Body of pancreas (tissue), 4 donors: ENCODE measurements around the gene TSHZ3. TPM values are rescaled to one million over a fixed set of nuclear protein-coding genes. Genes with fewer than 3 reads are reported as not detected.

Experiments
- ATAC-seq: fragments of 150-250 bp; one replicate; pipeline ENCODE4 v1.9.1; 2016
- DNase-seq, 4 donors: peaks; one replicate each; pipeline ENCODE4 v3.0.0-alpha.2; 2019
- H3K27ac ChIP-seq, 4 donors: fragments of 200-600 bp; sonication (generic); 1 replicate in 3 of 4; 2 replicates in 1 of 4; pipeline versions ENCODE4 v1.5.1 to v1.6.1; 2016 to 2019; ENCODE audit warnings: mild to moderate bottlenecking in 1 of 4, mixed read lengths in 1 of 4, moderate library complexity in 1 of 4
- H3K27me3 ChIP-seq, 2 donors: fragments of 200-600 bp; sonication (generic); one replicate each; pipeline ENCODE4 v1.6.0; 2016; ENCODE audit warnings: mild to moderate bottlenecking in 1 of 2
- H3K36me3 ChIP-seq, 2 donors: fragments of 200-600 bp; sonication (generic); replicated peaks in 1 of 2; 2 replicates each; pipeline ENCODE4 v1.5.1; 2016; ENCODE audit warnings: low read depth in 2 of 2; ENCODE audit not compliant: insufficient read depth in 1 of 2
- H3K4me1 ChIP-seq: fragments of 200-600 bp; sonication (generic); one replicate; pipeline ENCODE4 v1.6.0; 2016
- H3K4me3 ChIP-seq, 2 donors: fragments of 200-600 bp; sonication (generic); 1 replicate in 1 of 2; 2 replicates in 1 of 2; pipeline ENCODE4 v1.5.1; 2016 to 2019
- H3K9me3 ChIP-seq, 3 donors: fragments of 200-600 bp; sonication (generic); 1 replicate in 2 of 3; 2 replicates in 1 of 3; pipeline ENCODE4 v1.5.1; 2016
- CTCF ChIP-seq, 7 experiments: fragments of 450-650 bp in 4 of 7; fragments of 200-600 bp in 3 of 7; sonication (generic) in 3 of 7; IDR thresholded peaks; one replicate each; pipeline ENCODE4 v1.5.1; 2016 to 2019; ENCODE audit warnings: antibody characterized with exemption in 7 of 7
- POLR2A ChIP-seq, 3 donors: fragments of 450-650 bp; IDR thresholded peaks; one replicate each; pipeline ENCODE4 v1.6.1; 2016; ENCODE audit warnings: antibody characterized with exemption in 3 of 3, mild to moderate bottlenecking in 2 of 3
- WGBS, 2 donors: methylation state at CpG; one replicate each; pipeline ENCODE4 v1.1.5; 2017; 5-methylcytosine and 5-hydroxymethylcytosine counted together
- intact Hi-C: fragments of 100-400 bp; cut with DNase I; formaldehyde crosslinking; loops from one replicate; pipeline ENCODE4 v1.15.1; 2023
- total RNA-seq, 2 donors: library from RNA; depleted of rRNA; stranded (reverse); fragments of >200 nt; gene quantifications; one replicate each; pipeline ENCODE4 v1.1.0, GENCODE V29; 2016

The TSHZ3 gene
- total RNA-seq, 2 donors from 2014 or later: 1.3 to 3.0 TPM

DNA sequence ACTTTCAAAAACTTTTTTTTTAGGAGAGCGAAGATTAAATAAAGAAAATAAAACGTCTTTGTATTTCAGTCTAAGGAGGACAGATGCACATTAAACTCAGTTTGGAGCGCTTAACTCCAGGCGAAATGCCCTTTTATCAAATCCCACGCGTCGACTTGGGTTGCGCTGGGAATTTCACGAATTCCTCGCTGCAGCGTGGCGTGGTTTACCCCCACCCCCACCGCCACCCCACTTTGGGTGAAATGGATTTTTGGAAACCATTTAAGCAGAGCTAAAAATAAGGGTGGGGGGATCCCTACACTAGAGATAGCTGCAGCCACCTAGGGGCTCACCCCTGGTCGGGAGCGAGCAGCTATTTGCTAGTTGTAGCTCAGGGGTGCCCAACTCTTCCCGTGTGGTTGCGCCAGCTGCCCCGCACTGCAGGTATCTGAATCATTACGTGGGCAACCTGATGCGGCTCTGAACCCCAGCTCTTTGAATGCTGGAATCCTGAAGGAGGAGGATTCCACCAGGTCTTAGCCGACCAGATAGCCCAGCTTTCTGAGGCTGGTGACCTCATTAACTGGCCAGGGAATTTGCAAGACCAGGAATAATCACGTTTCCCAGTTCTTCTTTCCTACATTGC, 6.5 kb upstream of the TSHZ3 start:
- H3K4me1 ChIP-seq: peaks cover 16% of the 10 kb centered on the region
- WGBS, 2 donors: 40 to 61% methylated on average over 21 to 22 of the region's 22 CpGs
- intact Hi-C loops: loop anchor here (10.0 kb wide), 1 partner anchor 681 kb away; no protein-coding TSS in a partner anchor
- H3K36me3 ChIP-seq: no peaks in the 10 kb centered on the region
- no peak overlapping the region for H3K27ac ChIP-seq
- H3K27me3 ChIP-seq: peaks cover 0 to 25% of the 10 kb centered on the region in 2 donors
- TF ChIP-seq CTCF (IDR thresholded peaks at IDR 0.05): no peak
- TF ChIP-seq POLR2A (IDR thresholded peaks at IDR 0.05): no peak
- H3K9me3 ChIP-seq: no peaks in the 10 kb centered on the region
- no peak for DNase-seq
- no peak for ATAC-seq
- no peak overlapping the region for H3K4me3 ChIP-seq

DNA sequence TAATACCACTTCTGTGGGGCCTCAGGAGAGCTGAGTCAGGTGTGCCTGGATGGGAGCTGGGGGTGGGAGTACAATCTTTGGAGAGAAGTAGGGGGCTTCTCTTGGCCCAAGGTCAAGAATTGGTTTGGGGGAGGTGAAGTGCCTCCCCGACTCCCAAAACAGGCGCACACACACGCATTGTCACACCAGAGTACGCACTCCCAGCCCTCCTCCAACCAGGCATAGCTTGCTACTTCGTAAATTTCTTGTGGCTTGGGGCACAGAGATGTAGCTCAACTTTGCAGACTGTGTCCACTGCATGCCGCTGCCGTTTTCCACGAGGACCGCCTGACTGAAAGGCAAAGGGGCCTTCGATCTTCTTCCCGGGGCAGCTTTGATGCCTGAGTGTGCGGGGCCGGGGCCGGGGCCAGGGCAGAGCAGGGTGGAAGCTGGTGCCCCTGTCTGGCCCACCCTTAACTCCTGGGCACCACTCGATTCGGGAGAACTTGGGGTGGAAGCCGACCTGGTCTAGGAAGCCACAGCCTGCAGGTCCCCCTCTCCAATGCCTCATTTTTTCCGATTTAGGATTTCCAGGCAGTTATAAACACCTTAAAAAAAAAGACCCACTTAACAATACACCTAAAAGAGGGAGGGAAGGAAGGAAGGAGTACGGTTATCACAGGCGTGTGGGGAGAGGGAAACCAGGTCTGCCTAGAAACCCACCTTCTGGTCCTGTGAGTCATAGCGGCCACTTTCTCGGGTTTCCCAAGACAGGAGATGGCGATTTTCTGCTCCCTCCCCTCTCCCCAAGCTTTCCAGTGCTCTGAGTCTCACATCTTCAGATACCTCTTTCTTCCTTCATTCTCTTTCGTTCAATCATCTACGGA, 5.8 kb upstream of the TSHZ3 start:
- no peak for TF ChIP-seq CTCF (IDR thresholded peaks at IDR 0.05)
- no peak for TF ChIP-seq POLR2A (IDR thresholded peaks at IDR 0.05)
- DNase-seq (no peak), ATAC-seq (no peak)
- peaks cover 0 to 25% of the 10 kb centered on the region in 2 donors for H3K27me3 ChIP-seq
- no peak overlapping the region for H3K4me3 ChIP-seq
- H3K9me3 ChIP-seq: no peaks in the 10 kb centered on the region
- intact Hi-C loops: loop anchor here (10.0 kb wide), 1 partner anchor 680 kb away; no protein-coding TSS in a partner anchor
- no peaks in the 10 kb centered on the region for H3K36me3 ChIP-seq
- no peak overlapping the region for H3K27ac ChIP-seq
- WGBS, 2 donors: 41 to 66% methylated on average over 25 of the region's 25 CpGs
- peaks cover 16% of the 10 kb centered on the region for H3K4me1 ChIP-seq

GRCh38 chr19:31354316-31354715, 5.1 kb upstream of the TSHZ3 start:
- Histone ChIP-seq H3K9me3 (no peaks in the 10 kb centered on the region), H3K27me3 (peaks cover 0 to 25% of the 10 kb centered on the region in 2 donors), H3K36me3 (no peaks in the 10 kb centered on the region), H3K4me3 (no peak overlapping the region), H3K27ac (no peak overlapping the region), H3K4me1 (peaks cover 16% of the 10 kb centered on the region)
- DNase-seq (no peak), ATAC-seq (no peak)
- WGBS, 2 donors: 27 to 42% methylated on average over 10 of the region's 10 CpGs
- intact Hi-C loops: loop anchor here (10.0 kb wide), 1 partner anchor 680 kb away; no protein-coding TSS in a partner anchor
- TF ChIP-seq POLR2A (IDR thresholded peaks at IDR 0.05): no peak

- peaks cover 0 to 25% of the 10 kb centered on the region in 2 donors for H3K27me3 ChIP-seq
- intact Hi-C loops: loop anchor here (10.0 kb wide), 1 partner anchor 679 kb away; no protein-coding TSS in a partner anchor
- H3K36me3 ChIP-seq: no peaks in the 10 kb centered on the region
- peaks cover 20% of the 10 kb centered on the region for H3K4me1 ChIP-seq
- DNase-seq: peak; percentile 38 to 55 (median 50)
- TF ChIP-seq POLR2A (IDR thresholded peaks at IDR 0.05) (no peak), CTCF (IDR thresholded peaks at IDR 0.05) (peak in 2 of 7 experiments; percentile 10 to 13)
- ATAC-seq: no peak
- H3K4me3 ChIP-seq: no peak overlapping the region
- no peaks in the 10 kb centered on the region for H3K9me3 ChIP-seq
- no peak overlapping the region for H3K27ac ChIP-seq
- 21 to 23% methylated on average over 10 of the region's 10 CpGs for WGBS, 2 donors
Measured at GRCh38 chr19:31353833-31354232, 4.6 kb upstream of the TSHZ3 start.
